Left renal pelvis (tissue), 4 donors: Measurements from ENCODE around the gene MEF2C. TPM values are rescaled to one million over a fixed set of nuclear protein-coding genes. Genes with fewer than 3 reads are reported as not detected.
"Not testable (repeated sequence)": the region's sequence is repeated elsewhere in the genome, so short reads cannot be mapped to it uniquely, and the experiment has no call there.

Experiments used
- DNase-seq, 4 donors: peaks; one replicate each; pipeline ENCODE4 v3.0.0-alpha.2; 2013; ENCODE audit warnings: low read depth in 4 of 4, low spot score in 3 of 4
- polyA plus RNA-seq, 4 donors: library from polyadenylated mRNA; unstranded; fragments of 120-200 nt; gene quantifications; one replicate each; pipeline ENCODE4 v1.2.1, GENCODE V29; 2013; ENCODE audit not compliant: insufficient read length in 4 of 4

The MEF2C gene
- 10 to 100 TPM; 29.4 to 41.4 (median 37.3) TPM for polyA plus RNA-seq

DNA sequence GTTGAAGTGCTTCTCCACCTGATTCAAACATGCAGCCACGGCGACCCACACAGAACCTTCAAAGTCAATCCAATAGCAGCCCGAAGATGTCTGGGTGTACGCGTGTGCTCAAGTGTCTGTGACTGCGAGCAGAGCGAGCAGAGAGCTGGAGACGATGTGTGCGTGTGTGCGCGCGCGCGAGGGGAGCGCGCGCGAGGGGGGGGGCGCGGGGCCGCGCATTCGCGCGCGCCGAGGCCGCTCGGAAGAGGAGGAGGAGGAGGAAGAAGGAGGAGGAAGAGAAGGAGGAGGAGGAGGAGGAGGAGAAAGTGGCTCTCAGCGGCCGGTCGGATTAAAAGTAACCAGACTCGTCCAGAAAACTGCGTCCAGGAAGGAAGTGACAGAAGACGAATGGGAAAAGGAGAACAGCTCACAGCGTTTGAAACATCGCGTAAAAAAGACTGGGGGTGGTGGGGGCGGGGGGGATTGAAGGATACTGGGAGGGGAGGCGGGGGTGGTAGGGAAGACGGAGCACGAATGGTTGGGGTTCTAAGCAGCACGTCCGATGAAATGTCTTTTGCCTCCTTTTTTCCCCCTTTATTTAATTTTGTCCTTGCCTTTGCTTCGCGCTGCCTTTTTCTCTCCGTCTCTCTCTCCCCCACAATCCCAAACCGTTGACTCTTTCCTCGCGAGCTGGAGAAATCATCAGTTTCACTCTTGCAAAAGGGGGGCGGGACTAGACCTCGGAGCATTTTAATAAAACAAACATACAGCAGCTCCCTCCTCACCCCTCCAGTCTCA, at the start of gene MEF2C:
MEF2C (minus strand) TSS at position 126 of the 777 bp plus-strand sequence. CDS start 59,396 bp downstream, outside the sequence.
- DNase-seq = peak in 1 of 4 donors; percentile 69

DNA sequence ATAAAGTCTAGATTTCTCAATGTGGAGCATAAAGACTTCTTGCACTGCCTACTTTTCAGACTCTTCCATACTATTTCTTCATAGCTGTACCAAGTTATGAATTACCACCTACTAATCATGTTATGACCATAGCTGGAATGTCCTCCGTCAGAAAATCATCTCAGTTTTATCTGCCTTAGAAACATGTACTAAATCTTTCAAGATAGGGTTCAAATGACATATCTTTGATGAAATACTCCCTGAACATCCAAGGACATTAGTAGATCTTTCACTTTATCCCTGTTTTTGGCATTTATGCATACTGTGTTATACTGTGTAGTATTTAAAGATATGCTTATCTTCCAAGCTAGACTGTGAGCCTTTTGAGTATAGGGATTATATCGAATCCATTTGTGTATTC, 49.6 kb upstream of the MEF2C start:
- DNase-seq = no peak

- DNase-seq = no peak
Observed at GRCh38 chr5:88930335-88930734, 47.4 kb upstream of the MEF2C start.

GRCh38 chr5:88929385-88929784, 46.4 kb upstream of the MEF2C start:
- DNase-seq = no peak

DNA sequence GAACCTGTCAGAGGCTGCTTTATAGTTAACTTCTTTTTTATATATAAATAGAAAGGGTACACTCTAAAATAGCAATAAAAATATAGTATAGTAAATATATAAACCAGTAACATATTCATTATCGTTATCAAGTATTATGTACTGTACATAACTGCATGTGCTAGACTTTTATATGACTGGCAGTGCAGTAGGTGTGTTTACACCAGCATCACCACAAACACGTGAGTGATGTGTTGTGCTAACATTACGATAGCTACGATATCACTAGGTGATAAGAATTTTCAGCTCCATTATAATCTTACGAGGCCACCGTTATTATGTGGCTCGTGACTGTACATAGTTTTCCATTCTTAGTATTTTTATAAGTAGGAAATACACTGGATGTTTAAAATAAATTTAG, 43.8 kb upstream of the MEF2C start:
- DNase-seq = no peak

GRCh38 chr5:88925692-88926490, 42.9 kb upstream of the MEF2C start:
- no peak for DNase-seq

- no peak for DNase-seq
Observed at GRCh38 chr5:88924330-88924657, 41.3 kb upstream of the MEF2C start.

DNA sequence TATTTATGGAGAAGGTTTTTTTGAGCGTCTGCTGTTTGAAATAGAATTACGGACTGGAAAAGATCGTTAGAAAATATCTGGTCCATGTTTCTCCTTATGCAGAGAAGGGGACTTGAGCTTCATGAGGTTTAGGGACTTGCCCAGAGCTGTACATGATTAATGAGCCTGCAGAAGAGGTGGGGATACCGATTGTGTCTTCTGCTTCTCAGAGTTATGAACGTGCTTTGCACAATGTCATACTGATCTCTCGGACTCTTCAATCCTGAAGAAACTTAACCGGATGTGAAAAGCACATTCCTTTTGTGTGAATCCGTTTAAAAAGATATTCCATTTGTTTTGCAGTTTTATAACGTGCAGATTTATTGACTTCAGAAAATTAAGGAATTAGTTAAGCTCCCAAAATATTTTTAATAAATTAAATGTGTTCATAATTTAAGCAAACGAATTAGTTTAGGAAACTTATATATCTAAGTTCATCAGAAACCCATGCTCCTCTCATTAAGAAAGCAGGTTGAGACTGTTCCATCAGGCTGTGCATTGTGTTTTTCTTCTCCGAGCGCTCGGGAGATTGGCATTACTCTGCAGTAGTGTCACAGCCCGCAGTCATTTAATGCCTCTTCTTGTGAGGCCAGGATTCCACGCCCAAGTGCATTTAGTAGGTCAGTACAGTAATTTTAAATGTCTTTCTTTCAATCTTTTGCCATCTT, 40.8 kb upstream of the MEF2C start:
- no peak for DNase-seq

GRCh38 chr5:88912743-88913142, 29.8 kb upstream of the MEF2C start:
- not testable (repeated sequence) for DNase-seq

GRCh38 chr5:88911059-88911572, 28.1 kb upstream of the MEF2C start:
- DNase-seq = not testable (repeated sequence)

GRCh38 chr5:88904478-88904877, 21.5 kb upstream of the MEF2C start:
- not testable (repeated sequence) for DNase-seq

DNA sequence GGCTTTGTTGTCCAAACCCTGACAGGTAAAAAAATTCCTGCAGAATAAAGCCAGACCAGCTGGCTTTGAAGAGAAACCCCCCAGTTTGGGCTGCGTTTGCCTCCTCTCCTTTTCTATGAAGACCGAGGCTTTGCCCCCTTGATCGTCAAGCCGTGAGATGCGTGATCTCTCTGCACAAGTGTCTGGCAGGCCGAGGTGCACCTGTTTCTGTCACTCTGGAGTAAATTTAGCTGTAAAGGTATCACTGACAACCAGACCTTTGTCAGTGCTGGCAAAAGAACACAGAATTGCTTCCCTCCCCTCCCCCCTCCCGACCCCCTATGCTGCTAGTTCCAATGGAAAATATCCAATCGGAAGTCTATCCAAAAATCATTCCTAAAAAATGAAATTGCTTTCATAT, 21.0 kb upstream of the MEF2C start:
- not testable (repeated sequence) for DNase-seq

DNA sequence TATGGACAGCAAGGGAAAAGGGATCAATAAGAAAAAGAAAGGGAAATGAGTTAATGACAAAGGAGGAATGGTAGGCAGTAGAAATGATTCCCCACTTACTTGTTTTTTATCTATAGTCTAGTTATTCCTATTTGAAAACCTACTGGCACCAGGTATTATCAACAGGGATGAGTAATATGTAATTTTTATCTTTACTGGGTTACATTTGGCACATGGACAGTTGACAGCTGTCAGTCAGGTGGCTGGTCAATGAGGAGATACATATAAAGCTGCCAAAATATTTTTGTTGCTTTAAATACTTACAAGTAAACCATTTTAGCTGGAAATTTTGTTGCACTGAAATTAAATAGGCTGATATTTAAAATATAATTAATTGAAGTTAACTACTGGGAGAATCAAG, 18.1 kb upstream of the MEF2C start:
- DNase-seq = not testable (repeated sequence)

- DNase-seq = no peak
Observed at GRCh38 chr5:88899096-88899737, 16.2 kb upstream of the MEF2C start.

GRCh38 chr5:88897748-88898147, 14.8 kb upstream of the MEF2C start:
- DNase-seq = no peak

DNA sequence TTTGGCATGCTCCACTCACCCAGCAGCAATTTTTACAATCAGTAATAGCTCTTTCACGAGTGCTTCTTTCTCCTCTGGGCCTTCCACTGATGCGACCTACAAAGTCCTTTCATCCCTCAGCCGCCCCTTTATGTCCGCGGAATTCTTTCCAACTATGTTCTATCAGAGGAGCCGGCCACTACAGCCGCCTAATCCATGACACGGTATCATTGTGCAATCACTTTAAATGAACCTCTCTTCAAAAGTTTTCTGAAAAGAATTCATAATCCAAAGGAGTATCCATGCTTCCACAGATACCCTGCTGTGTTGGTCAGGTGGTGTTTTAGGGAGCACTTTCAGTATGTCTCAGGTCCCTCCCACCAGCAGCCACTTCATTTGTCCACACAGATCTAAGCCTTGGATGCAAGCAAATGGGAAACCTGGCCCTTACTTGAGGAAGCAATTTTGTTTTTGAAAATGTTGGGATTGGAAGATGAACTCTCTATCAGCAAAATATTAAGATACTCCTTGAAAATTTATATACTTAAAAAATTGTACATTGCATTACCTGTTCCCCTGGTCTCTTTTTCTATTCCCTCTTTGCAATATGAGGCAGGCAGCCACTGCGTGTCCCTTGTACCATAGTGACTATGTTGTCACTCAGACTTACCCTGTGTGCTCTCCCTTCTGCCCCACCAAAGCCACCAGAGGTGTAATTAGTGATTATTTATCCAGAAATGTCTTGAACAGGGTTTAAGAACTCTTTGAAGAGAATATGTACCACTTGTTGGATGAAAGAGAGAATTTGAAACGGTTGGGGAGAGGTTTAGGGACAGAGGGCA, 12.9 kb upstream of the MEF2C start:
- DNase-seq = no peak

DNA sequence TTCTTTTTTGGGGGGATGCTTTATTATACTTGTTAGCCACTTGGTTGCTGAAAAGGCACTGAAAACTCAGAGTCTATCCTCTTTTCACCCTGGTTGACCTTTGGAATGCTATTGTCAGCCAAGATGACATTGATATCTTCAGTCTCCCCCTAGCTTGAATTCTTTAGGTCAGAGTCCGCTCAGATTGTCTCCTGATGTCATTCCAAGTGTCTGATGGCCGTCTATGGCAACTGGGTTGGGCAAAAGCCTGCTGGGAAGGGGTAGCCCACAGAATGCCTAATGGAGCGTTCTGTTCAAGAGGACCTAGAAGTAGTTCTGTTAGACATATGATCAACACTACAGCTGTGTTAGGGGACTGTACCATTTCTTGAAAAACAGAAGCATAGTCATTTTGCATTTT, 9.7 kb upstream of the MEF2C start:
- no peak for DNase-seq

- DNase-seq = no peak
Observed at GRCh38 chr5:88890070-88890781, 7.2 kb upstream of the MEF2C start.
